Measurements from ENCODE around the gene EXD3.

The EXD3 gene

DNA sequence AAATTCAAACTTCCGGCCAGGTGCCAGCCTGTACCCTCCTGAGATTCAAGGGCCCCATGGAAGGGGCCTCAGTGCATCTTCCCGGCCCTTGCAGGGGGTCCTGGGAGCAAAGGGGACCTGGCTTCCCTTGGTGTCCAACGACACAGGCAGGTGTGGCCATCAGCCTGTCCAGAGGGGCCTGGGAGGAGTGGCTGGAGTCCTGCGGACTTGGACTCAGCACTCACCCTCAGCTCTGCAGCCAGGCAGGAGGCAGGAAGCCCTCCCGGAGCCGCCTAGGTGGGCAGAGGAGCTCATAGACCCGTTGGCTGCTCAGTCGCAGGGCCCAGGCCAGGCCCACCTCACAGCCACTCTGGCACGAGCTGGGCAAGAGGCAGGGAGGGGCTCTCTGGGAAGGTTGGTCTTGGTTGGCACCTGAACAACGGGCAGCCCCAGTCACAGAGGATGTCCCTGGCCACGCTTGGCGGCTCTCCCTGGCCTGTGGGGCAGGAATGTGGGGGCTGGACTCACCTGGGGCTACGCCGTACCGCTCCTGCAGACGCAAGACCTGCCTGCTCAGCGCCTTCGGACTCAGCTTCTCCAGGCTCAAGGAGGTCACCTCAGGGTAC is 67.1 kb downstream of the EXD3 start:
- DNase-seq (ENCODE audit: low read depth in 1 of 2, low spot score in 1 of 2) = no peak
- Histone ChIP-seq H3K27ac (replicated peaks) (no peak overlapping the region), H3K27me3 (ENCODE audit: insufficient read depth, poor library complexity, severe bottlenecking) (no peaks in the 10 kb centered on the region), H3K4me3 (replicated peaks; ENCODE audit: insufficient read depth, low read length) (no peak overlapping the region)
- TF ChIP-seq SPI1 (IDR thresholded peaks at IDR 0.05; ENCODE audit: borderline replicate concordance, low read depth) (no peak), POLR2AphosphoS5 (IDR thresholded peaks at IDR 0.05; ENCODE audit: low read depth) (no peak), REST (IDR thresholded peaks at IDR 0.05; ENCODE audit: insufficient replicate concordance, low read depth) (no peak), GABPA (IDR thresholded peaks at IDR 0.05; ENCODE audit: low read depth) (no peak)
- TF ChIP-seq, protein P1, sequence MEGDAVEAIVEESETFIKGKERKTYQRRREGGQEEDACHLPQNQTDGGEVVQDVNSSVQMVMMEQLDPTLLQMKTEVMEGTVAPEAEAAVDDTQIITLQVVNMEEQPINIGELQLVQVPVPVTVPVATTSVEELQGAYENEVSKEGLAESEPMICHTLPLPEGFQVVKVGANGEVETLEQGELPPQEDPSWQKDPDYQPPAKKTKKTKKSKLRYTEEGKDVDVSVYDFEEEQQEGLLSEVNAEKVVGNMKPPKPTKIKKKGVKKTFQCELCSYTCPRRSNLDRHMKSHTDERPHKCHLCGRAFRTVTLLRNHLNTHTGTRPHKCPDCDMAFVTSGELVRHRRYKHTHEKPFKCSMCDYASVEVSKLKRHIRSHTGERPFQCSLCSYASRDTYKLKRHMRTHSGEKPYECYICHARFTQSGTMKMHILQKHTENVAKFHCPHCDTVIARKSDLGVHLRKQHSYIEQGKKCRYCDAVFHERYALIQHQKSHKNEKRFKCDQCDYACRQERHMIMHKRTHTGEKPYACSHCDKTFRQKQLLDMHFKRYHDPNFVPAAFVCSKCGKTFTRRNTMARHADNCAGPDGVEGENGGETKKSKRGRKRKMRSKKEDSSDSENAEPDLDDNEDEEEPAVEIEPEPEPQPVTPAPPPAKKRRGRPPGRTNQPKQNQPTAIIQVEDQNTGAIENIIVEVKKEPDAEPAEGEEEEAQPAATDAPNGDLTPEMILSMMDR (IDR thresholded peaks at IDR 0.05; ENCODE audit: insufficient read depth, low read length) = no peak

GRCh38 chr9:137354845-137355760 is 67.9 kb downstream of the EXD3 start:
- no peak for DNase-seq (ENCODE audit: low read depth in 1 of 2, low spot score in 1 of 2)
- TF ChIP-seq REST (IDR thresholded peaks at IDR 0.05; ENCODE audit: insufficient replicate concordance, low read depth) = no peak
- no peak for TF ChIP-seq SPI1 (IDR thresholded peaks at IDR 0.05; ENCODE audit: borderline replicate concordance, low read depth)
- TF ChIP-seq GABPA (IDR thresholded peaks at IDR 0.05; ENCODE audit: low read depth) = no peak
- TF ChIP-seq, protein P1 (IDR thresholded peaks at IDR 0.05; ENCODE audit: insufficient read depth, low read length) = no peak
- TF ChIP-seq POLR2AphosphoS5 (IDR thresholded peaks at IDR 0.05; ENCODE audit: low read depth) = no peak
- H3K27ac ChIP-seq (replicated peaks) = no peak overlapping the region
- H3K27me3 ChIP-seq (ENCODE audit: insufficient read depth, poor library complexity, severe bottlenecking) = no peaks in the 10 kb centered on the region
- no peak overlapping the region for H3K4me3 ChIP-seq (replicated peaks; ENCODE audit: insufficient read depth, low read length)

- Histone ChIP-seq H3K27me3 (ENCODE audit: insufficient read depth, poor library complexity, severe bottlenecking) (no peaks in the 10 kb centered on the region), H3K4me3 (replicated peaks; ENCODE audit: insufficient read depth, low read length) (no peak overlapping the region), H3K27ac (replicated peaks) (no peak overlapping the region)
- TF ChIP-seq, protein P1 (IDR thresholded peaks at IDR 0.05; ENCODE audit: insufficient read depth, low read length) = no peak
- no peak for DNase-seq (ENCODE audit: low read depth in 1 of 2, low spot score in 1 of 2)
These were observed 68.7 kb downstream of the EXD3 start for GRCh38 chr9:137354153-137354844.

All from HL-60 (cell line).